GM21576 (cell line): ENCODE measurements around the gene DDX54.

Source experiments
- ATAC-seq: cut with Tn5 transposase; IDR thresholded peaks from one replicate; pipeline ENCODE4 v1.9.1; 2021; ENCODE audit warnings: mild to moderate bottlenecking, moderate library complexity; ENCODE audit not compliant: unreplicated experiment

Gene DDX54, protein sequence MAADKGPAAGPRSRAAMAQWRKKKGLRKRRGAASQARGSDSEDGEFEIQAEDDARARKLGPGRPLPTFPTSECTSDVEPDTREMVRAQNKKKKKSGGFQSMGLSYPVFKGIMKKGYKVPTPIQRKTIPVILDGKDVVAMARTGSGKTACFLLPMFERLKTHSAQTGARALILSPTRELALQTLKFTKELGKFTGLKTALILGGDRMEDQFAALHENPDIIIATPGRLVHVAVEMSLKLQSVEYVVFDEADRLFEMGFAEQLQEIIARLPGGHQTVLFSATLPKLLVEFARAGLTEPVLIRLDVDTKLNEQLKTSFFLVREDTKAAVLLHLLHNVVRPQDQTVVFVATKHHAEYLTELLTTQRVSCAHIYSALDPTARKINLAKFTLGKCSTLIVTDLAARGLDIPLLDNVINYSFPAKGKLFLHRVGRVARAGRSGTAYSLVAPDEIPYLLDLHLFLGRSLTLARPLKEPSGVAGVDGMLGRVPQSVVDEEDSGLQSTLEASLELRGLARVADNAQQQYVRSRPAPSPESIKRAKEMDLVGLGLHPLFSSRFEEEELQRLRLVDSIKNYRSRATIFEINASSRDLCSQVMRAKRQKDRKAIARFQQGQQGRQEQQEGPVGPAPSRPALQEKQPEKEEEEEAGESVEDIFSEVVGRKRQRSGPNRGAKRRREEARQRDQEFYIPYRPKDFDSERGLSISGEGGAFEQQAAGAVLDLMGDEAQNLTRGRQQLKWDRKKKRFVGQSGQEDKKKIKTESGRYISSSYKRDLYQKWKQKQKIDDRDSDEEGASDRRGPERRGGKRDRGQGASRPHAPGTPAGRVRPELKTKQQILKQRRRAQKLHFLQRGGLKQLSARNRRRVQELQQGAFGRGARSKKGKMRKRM

DNA sequence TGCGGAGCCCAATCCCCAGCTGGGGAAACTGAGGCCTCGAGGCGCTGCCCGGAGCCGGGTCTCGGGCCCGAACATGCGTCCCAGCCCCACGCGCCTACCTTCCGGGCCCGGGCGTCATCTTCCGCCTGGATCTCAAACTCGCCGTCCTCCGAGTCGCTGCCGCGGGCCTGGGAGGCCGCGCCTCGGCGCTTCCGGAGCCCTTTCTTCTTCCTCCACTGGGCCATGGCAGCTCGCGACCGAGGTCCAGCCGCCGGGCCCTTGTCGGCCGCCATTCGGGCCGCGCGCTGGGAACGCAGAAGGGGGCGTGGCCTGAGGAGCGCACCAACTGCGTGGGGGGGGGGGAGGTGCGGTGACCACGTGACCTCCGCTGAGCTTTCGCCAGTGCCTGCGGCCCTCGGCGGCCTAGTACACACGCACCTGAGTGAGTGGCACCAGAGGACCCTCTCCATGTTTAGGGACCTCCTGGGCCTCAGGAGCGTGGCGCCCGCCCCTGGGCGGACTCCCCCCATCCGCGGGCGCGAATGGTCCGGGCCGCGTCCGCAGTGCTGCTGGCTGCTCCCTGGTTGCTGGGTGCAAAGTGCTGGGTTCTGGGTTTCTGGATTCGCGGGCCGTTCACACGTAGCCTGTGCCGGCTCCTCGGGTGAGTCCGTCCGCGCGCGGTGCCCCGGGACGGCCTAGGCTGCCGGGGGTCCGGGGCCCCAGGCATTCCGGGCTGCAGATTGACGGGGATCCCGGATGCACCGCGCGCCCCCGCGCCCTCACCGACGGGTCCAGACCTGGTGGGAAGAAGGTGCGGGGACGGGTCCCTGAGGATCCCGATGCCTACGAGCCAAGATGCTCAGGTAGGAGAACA is at the start of gene DDX54, which contains the start of gene RITA1:
Gene DDX54 (minus strand): TSS at position 299 of the 853 bp plus-strand sequence. CDS start 27 bp downstream, at position 272.
Gene RITA1 (plus strand): TSS at position 542 of the 853 bp plus-strand sequence. CDS start 1,026 bp downstream, outside the sequence.
- peak; percentile 43 for ATAC-seq

DNA sequence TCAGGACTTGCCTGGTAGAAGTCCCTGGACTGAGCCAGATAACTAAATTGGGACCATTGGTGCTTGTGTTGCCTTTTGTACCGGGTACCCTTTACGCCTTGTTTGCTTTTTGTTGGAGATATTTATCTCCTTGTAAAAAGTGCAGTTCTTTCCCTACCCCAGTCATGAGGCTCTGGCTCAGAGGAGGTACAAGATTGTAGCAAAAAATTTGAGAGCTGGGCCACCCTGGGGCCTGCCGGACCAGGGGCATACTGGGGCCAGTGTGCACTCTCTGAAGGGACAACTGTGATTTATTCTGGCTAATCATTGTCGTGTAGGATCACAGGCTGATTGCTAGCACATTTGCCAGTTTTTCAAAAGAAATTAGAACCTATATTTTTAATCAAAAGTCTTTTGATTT is 49.2 kb upstream of the DDX54 start:
- no peak for ATAC-seq

DNA sequence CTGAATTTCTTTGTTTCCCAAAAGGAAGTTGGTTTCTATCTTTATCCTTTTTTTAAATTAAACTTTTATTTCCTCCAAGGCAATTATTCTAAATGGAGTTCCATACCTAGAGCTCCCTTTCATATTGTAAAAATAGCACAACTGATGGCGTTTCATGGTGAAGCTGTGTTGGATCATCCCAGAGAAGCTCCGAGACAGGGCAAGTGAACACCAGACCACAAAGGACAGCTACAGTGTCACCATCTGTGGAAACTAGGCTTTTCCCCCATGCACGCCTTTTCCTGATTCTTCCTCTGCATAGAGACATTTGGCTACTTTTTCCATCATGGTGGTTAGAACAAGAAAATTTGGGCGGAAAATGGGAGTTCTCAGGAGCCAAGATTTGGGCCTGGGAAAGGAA is 48.7 kb upstream of the DDX54 start:
- ATAC-seq: no peak

DNA sequence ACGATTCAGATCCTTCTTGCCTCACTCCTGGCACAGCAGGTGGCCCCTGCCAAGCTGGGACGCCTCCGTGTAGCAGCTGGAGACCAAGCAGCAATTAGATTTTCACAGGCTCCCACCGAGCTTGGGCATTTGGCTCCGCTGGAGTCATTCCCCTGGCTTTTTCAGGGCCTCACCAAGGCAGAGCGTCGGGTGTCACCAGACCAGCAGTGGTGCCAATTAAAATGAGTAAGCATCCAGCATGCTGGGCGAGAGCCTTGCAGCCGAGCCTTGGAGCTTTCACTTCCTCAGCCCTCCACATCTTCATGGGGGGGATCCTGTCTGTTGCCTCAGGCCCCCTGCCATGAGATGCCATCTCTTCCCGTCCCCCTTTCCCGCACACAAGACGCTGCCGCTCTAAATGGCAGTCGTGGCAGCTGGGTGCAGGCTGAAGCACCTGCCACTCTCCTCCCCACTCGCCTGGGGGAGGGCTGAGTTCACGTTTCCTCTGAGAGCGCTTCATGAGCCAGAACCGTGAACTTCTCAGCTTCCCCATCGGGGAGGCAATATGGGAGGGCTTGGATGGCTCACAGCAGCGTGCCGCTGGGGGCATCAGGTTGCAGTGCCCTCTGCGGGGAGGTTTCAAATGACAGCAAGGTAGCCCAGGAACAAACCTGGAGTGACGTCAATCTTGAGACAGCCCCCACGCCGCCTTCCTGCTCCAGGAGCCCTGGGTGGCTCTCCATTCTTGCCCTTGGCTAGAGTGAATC is 47.7 kb upstream of the DDX54 start:
- peak; percentile 62 for ATAC-seq

DNA sequence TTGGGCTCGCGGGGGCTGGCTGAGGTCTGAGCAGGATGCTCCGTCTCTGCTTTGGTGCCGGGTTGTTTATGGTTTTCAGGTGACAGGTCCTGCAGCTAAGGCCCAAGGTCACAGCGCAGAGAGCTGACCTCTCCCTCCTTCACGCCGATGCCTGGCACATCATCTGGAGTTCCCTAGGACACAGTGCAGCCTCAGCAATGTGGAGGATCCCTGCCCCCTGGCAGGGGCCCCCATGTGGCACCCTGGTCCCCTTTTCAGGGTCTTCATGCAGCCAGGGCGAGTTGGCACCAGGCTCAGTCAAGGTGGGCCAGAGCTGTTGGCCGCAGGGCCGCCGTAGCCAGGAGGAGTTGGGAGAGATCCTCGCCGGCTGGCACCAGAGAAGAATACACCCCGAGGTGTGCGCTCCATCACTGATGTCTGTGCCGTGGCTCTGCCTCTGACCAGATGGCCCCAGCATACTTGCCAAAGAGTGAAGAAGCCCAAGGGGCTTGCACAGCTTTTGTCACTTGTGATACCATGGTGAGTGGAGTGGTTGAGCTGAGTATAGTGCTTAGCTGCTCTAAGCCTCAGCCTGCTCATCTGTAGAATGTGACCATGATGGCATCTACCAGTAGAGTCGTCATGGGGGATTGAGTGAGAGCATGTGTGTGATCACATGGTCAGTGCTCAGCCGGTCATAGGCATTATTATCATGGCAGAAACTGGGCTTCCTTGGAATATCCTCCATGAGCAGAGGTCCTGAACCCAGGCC is 47.0 kb upstream of the DDX54 start:
- no peak for ATAC-seq

DNA sequence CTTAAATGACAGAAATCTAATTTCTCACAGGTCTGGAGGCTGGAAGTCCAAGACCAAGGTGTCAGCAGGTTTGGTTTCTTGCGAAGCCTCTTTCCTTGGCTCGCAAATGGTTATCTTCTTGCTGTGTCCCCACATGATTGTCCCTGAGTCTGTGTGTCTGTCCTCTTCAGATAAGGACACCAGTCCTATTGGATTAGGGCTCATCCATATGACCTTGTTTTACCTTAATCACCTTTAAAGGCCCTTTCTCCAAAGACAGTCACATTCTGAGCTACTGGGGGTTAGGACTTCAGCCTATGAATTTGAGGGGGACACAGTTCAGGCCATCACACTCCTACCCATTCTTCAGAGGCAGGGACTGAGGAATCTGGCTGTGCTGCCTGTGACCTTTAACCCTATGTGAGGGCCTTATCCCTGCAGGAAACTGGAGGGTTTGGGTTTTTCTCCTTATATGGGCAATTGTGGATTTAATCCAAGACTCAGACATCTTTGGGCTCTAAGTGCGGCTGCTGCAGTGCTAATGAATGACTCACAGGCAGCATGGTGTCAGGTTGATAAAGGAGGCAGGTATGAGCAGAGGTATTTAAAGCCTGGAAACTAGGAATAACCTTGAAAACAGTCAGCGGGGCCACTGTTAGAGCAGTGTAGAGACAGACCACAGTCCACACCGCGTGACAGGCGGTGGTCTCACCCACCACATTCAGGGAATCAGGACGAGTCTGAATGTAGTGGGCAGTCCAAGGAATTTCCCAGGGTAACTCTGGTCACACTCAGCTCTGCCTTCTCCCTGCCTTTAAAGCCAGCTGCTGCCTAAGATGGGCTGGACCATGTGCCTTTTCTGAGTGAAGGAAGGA is 46.2 kb upstream of the DDX54 start:
- ATAC-seq: no peak

DNA sequence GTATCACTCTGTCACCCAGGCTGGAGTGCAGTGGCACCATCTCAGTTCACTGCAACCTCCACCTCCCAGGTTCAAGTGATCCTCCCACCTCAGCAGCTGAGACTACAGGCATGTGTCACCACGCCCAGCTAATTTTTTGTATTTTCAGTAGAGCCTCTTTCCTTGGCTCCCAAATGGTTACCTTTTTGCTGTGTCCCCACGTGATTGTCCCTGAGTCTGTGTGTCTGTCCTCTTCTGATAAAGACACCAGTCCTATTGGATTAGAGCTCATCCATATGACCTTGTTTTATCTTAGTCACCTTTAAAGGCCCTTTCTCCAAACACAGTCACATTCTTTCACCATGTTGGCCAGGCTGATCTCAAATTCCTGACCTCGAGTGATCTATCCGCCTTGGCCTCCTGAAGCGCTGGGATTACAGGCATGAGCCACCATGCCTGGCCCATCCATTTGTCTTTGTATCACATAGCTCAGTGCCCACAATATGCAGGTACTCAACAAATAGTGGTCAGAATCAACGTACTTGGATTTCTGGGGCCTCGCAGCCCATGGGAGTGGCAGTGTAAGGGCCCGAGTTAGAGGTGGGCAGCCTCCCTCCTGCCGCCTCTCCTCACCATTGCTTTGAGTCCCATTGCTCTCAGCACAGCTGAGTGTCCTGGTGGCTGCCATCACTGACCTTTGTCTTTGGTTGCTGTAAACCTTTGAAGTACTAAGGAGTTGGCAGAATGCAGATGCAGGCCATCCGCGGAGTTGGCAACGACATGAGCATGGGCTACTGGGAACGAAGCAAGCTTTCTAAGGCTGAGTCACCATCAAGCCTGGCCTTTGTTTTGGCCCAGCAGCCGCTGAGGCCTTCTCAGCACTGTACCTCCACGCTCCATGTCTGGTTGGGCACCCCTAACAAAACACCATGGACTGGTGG is 45.3 kb upstream of the DDX54 start:
- ATAC-seq: no peak

DNA sequence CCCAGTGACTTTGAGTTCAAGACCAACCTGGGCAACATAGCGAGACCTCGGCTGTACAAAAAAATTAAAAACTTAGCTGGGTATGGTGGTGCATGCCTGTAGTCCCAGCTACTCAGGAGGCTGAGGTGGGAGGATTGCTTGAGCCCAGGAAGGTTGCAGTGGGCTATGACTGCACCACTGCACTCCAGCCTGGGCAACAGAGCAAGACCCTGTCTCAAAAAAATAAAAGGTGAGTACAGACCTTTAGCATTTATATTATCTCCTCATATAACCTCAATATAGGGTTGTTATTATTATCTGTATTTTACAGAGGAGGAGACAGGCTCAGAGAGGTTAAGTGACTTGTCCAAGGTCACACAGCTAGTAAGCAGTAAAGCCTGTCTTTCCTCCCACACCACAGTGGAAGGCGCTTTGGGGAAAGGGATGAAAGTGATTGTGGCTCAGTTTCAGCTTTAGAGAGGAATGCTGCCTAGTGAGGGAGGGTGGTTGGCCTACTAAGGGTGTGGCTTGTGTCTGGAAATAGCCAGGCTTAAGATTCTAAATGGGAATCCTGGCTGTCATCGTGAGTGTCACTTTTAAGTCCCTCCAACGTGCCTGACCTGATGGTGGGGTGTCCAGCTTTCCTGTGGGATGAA is 43.2 kb upstream of the DDX54 start:
- ATAC-seq: no peak

DNA sequence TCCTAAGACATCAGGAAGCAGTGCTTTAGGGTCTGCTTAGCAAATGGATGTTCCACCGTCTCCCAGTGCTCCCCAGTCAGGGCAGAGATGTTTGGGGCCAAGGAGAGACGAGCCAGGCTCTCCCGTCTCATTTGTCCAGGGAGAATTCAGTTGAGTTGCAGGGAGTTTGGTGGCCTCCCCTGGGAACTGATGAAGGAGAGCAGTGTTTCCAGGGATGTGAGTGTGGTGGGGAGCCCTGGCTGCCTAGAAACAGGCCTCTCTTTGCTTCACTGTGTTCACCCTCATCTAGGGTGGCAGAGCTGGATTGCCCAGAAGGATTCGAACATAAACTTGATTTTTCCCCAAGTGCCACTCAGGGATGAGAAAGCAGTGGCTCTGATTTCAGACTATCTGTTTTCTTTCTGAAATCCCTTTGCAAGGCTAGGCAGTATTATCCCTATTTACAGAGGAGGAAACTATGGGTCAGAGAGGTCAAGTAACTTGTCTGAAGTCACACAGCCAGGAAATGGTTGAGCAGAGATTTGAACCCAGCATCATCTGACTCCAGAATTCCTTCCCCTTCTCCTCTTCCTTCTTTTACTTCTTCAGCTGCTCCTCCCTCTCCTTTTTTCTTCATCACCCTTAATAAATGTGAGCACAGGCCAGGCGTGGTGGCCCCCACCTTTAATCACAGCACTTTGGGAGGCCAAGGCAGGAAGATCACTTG is 42.6 kb upstream of the DDX54 start:
- no peak for ATAC-seq

DNA sequence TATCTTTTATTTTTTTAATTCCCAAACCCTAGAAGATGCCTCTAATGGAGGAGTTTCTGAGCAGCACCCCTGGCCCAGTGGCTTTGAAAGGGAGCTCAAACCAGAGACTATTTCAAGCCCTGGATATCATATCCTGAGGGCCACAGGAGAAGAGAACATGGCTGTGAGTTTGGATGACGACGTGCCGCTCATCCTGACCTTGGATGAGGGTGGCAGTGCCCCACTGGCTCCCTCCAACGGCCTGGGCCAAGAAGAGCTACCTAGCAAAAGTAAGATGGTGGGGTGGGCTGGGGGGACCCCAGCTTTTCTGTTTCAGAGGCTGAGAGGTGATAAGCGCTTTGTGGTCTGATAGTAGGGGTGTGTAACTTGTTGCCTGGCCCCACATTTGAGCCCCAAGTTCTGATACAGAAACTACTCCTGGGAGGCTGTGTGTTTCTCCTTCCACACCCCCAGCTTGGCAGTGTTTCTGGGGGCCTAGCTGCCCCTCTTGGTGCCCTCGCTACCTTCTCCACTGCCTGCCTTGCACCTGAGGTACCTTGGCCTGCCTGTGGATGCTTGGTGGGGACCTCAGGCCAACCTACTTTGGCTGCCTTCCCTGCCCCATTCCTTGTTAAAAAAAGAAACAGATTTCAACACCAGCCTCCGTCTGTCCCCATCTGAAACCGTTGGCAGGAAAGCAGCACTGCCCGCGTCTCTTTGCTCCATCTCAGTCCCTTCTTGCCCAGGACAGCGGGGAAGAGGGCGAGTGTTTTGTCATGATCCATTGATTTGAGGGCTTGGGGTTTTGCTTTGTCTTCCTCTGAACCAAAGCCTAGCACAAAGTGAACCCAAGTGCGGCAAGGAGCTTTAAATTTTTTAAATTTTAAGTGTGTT is 41.7 kb upstream of the DDX54 start:
- no peak for ATAC-seq

DNA sequence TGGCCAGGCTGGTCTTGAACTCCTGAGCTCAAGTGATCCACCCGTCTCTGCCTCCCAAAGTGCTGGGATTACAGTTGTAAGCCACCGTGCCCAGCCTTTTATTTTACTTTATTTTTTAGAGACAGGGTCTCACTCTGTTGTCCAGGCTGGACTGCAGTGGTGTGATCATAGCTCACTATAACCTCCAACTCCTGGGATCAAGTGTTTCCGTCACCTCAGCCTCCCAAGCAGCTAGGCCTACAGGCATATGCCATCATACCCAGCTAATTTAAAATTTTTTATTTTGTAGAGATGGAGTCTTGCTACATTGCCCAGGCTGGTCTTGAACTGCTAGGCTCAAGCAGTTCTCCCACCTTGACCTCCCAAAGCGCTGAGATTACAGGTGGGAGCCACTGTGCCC is 39.7 kb upstream of the DDX54 start:
- ATAC-seq: no peak

DNA sequence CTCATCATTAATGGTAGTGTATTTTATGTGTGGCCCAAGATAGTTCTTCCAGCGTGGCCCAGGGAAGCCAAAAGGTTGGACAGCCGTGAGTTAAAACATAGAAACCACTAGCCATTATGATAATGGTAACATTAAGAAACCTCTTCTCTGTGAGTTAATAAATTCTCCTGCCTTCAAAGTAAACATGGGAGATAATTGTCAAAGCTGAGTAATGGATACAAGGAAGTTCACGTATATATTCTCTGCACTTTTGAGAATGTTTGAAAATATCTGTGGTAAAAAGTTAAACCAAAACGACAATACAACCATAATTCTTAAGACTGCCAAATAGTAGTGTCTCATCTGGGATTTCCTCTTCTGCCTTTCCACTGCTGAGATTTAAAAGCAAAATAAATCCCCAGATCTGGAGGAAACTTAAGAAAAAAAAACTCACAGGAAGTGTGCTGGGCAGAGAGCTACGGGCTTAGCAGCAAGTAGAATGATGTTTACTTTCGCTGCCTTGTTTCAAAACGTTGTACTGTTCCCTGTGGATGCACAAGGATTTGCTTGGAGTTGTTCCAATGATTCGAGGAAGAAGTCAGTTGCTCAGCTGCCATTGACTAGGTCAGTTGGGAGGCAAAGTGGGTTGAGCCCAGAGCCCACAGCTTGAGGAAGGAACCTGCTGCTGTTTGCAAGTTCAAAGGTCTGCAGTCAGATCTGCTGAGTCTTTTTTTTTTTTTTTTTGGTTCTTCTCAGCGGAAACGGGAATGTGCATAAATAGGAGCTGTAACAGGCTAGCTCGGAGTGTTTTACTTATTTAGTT is 37.7 kb upstream of the DDX54 start:
- ATAC-seq: no peak

DNA sequence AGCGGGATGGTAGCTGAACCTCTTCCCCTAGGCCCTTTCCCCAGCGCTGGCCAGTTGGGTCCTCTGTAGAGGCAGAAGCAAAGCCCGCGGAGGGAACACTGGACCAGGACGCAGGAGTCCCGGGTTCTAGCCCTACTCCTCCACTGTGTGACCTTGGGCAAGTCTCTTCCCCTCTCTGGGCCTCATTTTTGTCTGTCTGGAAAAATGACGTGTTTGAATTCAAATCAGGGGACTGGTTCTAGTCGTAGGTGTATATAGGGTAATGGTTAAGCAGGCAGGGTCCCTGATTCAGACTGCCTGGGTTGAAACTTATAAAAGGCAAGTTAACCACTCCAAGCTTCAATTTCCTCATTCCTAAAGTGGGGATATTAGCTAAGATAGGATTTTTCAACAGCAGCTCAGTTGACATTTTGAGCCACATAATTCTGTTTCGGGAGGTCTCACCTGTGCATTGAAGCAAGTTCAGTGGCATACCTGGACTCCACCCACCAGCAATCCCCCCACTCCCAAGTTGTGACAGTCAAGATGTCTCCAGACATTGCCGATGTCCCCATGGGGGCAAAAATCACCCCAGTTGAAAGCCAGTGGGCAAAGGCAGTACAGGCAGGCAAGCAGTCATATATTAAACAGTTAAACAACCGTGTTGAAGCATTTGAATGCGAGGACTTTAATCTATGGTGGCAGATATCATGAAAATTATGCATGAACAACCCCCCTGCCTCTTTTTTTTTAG is 36.9 kb upstream of the DDX54 start:
- ATAC-seq: no peak
